ENCODE results near the gene STAP2. TPM values are rescaled to one million over a fixed set of nuclear protein-coding genes. Genes with fewer than 3 reads are reported as not detected.
"Not testable (repeated sequence)": the region's sequence is repeated elsewhere in the genome, so short reads cannot be mapped to it uniquely, and the experiment has no call there.

STAP2 gene
- total RNA-seq, 2 donors from 2014 or later, result 17.4 to 22.3 TPM

- ATAC-seq, result no peak
- Mint-ChIP-seq H3K27ac (no peak within 1 kb of the TSS), H3K9me3 (no peaks in the 10 kb centered on the region), H3K36me3 (peaks cover 0 to 4% of the 10 kb centered on the region in 2 donors)
- DNase-seq (ENCODE audit: low spot score in 2 of 2), result no peak
Measured at GRCh38 chr19:4278419-4279266, 60.0 kb downstream of the STAP2 start, which contains the start of gene SHD. SHD (plus strand) TSS chr19:4279266; CDS start chr19:4280064, 798 bp downstream.

- DNase-seq (ENCODE audit: low spot score in 2 of 2), result no peak
- H3K36me3 Mint-ChIP-seq, result peaks cover 0 to 4% of the 10 kb centered on the region in 2 donors
- H3K9me3 Mint-ChIP-seq, result no peaks in the 10 kb centered on the region
- H3K27ac Mint-ChIP-seq, result no peak overlapping the region
- ATAC-seq, result no peak
Measured at GRCh38 chr19:4278010-4278409, 60.6 kb downstream of the STAP2 start.

- no peak for ATAC-seq
- no peak overlapping the region for H3K27ac Mint-ChIP-seq
- H3K36me3 Mint-ChIP-seq, result peaks cover 0 to 4% of the 10 kb centered on the region in 2 donors
- H3K9me3 Mint-ChIP-seq, result no peaks in the 10 kb centered on the region
- DNase-seq (ENCODE audit: low spot score in 2 of 2), result no peak
Measured at GRCh38 chr19:4277191-4277696, 61.4 kb downstream of the STAP2 start.

GRCh38 chr19:4274321-4274686 lies 64.3 kb downstream of the STAP2 start:
- H3K27ac Mint-ChIP-seq; H3K9me3 Mint-ChIP-seq; H3K36me3 Mint-ChIP-seq; DNase-seq (ENCODE audit: low spot score in 2 of 2); ATAC-seq: not testable (repeated sequence)

Other genes starting within 250 kb of the STAP2 start
- 100 to 1,000 TPM; 125 to 187 TPM for gene MAP2K2, start 214.7 kb downstream of the STAP2 start, total RNA-seq
- gene CREB3L3, start 185.2 kb downstream of the STAP2 start, total RNA-seq, result under 1 TPM in 1 of 2 donors, not detected in 1; 0.59 TPM
- gene SIRT6, start 156.3 kb downstream of the STAP2 start, total RNA-seq, result 10 to 100 TPM; 35.3 to 37.9 TPM
- 1 to 10 TPM; 1.7 to 4.2 TPM for gene ANKRD24, start 156.1 kb downstream of the STAP2 start, total RNA-seq
- gene EBI3, start 109.3 kb downstream of the STAP2 start, total RNA-seq, result 10 to 100 TPM in 1 of 2 donors, 1 to 10 TPM in 1; 1.4 to 34.9 TPM
- 10 to 100 TPM; 22.7 to 28.0 TPM for gene YJU2, start 91.7 kb downstream of the STAP2 start, total RNA-seq
- gene SHD, start 59.6 kb downstream of the STAP2 start, total RNA-seq, result not detected
- gene TMIGD2, start 36.4 kb downstream of the STAP2 start, total RNA-seq, result 10 to 100 TPM; 10.7 to 45.2 TPM
- 10 to 100 TPM; 15.3 to 38.0 TPM for gene FSD1, start 34.2 kb downstream of the STAP2 start, total RNA-seq
- 10 to 100 TPM; 18.4 to 22.0 TPM for gene MPND, start 4.7 kb upstream of the STAP2 start, total RNA-seq
- 10 to 100 TPM; 40.9 to 53.4 TPM for gene SH3GL1, start 61.7 kb upstream of the STAP2 start, total RNA-seq
- 10 to 100 TPM; 67.1 to 93.6 TPM for gene CHAF1A, start 63.8 kb upstream of the STAP2 start, total RNA-seq
- 10 to 100 TPM; 31.1 to 42.4 TPM for gene UBXN6, start 119.0 kb upstream of the STAP2 start, total RNA-seq
- 10 to 100 TPM; 49.2 to 64.7 TPM for gene HDGFL2, start 133.5 kb upstream of the STAP2 start, total RNA-seq
- gene PLIN4, start 179.7 kb upstream of the STAP2 start, total RNA-seq, result under 1 TPM in 1 of 2 donors, not detected in 1; 0.08 TPM
- gene PLIN5, start 196.4 kb upstream of the STAP2 start, total RNA-seq, result under 1 TPM in 1 of 2 donors, not detected in 1; 0.41 TPM
- 1 to 10 TPM in 1 of 2 donors, under 1 TPM in 1; 0.23 to 3.0 TPM for gene LRG1, start 201.2 kb upstream of the STAP2 start, total RNA-seq
- gene SEMA6B, start 220.9 kb upstream of the STAP2 start, total RNA-seq, result not detected

Measured in activated naive CD4-positive, alpha-beta T cell treated with anti-CD3 and anti-CD28 coated beads, Interleukin-2, amount 50 U/mL, for 72 hours (primary cell).